Esophagus mucosa (tissue), 1 donor: ENCODE measurements around the gene ADAM10. TPM values are rescaled to one million over a fixed set of nuclear protein-coding genes. Genes with fewer than 3 reads are reported as not detected.

Experiments used
- ATAC-seq: fragments of 200-7000 bp; cut with Tn5 transposase; one replicate; pipeline ENCODE4 v1.9.1; 2020
- total RNA-seq: library from RNA; stranded (reverse); gene quantifications from one replicate; pipeline ENCODE4 v1.2.4, GENCODE V29; 2023
- donor health status: DM: yes; HTN: yes; CAD: no.

Gene ADAM10
- total RNA-seq, 1 donor from 2014 or later, result 79.3 TPM

DNA sequence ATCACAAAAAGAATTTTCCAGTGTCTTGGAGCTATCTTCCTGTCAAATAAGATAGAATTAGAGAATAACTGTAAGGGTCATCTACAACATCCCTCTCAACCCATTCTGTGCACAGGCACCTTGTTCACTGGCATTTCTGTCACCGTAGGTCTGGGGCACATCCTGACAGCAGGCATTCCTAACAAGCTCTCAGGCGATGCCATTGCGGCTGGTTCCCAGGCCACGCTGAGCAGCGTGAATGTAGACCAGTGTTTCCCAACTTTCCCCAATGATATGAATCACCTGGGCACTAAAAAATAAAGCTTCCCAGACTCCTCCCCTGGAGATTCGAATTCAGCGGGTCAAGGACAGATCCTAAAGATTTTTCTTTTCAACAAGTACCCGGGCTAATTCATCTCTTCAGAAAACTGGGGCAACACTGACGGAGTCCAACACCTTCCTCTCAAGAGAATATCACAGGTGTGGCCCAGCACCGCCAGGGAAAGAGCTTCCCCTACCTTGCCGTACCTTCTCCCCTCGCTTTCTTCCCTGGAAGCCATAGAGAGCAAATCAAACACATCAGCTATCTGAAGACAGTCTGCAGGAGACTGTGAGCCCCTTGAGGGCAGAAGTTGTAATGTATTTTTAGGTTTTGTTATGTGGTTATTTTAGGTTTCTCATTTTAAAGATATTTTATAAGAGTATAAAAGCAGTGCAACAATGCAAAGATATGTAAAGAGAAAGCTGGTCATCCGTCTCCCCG, 174.3 kb downstream of the ADAM10 start:
- no peak for ATAC-seq

DNA sequence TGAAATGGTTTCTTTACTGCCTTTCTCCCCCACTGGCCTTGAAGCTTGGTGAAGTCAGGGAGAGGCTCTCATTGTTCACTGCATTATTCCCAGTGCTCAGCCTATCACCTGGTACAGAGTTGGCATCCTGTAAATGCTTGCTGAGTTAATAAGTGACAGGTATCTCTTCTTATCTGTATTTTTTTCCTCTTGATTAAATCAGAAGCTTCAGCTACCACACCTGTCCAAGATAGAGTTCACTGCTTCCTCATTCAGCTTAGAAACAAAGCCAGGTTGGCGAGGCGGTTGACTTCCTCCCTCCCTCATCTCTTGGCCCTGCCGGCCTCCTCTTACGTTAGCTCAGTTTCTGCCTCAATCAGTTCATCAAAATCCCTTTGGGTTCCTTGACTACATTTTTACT, 174.9 kb downstream of the ADAM10 start:
- no peak for ATAC-seq

DNA sequence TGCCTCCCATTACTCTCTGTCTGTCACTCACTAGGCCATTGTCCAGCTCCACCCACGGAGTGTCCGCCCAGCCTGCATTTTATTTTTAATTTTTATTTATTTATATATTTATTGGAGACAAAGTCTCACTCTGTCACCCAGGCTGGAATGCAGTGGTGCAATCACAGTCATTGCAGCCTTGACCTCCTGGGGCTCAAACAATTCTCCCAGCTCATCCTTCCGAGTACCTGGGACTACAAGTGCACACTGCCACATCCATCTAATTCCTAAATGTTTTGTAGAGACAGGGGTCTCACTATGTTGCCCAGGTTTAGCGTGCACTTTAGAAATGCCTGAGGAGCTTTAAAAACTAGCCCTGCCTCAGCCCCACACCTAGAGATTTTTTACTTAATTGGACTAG, 176.2 kb downstream of the ADAM10 start:
- ATAC-seq, result no peak

DNA sequence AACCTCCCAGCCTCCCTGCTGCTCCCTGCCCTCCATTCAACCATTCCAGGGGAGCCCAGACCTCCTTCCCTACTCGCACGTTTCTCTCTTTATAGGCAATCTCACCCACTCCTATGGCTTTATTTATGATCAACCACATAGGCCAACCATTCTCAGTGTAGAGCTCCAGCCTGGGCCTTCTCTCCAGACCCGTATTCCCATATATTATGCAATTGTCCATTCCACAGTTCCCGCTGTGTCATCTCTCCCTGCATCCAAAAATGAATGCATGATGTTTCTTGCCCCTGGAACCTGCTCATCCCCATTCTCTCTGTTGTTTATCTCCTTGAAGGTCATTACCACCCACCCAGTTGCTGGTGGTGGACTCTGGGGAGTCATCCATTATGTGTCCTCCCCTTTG, 177.0 kb downstream of the ADAM10 start:
- no peak for ATAC-seq

GRCh38 chr15:58571491-58571890, 178.0 kb downstream of the ADAM10 start:
- ATAC-seq, result no peak

GRCh38 chr15:58569455-58569854, 180.1 kb downstream of the ADAM10 start:
- no peak for ATAC-seq

- peak; percentile 29 for ATAC-seq
Observed at GRCh38 chr15:58568157-58568571, 181.3 kb downstream of the ADAM10 start.

DNA sequence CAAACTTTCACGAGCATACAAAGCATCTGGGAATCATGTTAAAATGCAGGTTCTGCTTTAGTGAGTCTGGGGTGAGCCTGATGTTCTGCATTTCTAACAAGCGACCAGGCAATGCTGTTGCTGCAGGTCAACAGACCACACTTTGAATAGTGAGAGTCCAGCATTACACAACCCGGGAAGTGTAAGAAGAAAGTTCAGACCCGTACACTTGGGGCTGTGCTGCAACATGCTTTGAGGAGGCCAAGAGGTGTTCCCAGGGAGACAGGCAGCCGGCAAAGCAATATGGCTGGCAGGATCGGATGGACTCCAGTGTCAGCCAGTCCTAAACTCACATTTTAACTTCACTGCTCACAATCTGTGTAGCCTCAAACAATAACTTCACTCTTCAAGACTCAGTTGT, 183.5 kb downstream of the ADAM10 start:
- ATAC-seq, result no peak

DNA sequence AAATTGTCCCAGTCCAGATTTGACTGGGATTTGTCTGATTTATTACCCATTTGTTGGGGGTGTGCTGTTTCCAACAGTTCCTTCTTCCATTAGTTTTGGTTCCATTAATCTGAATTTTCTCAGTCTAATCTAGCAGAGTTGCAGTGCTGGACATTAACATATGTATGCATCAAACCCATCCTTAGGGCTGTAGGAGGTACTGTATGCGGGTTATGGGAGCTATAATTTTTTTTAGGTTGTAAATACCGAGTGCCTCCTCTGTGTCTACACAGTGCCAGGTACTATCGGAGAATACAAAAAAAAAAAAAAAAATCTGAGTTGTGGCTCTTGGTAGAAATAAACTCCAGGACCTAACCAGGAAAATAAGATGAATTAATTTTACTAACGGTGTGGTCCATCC, 183.9 kb downstream of the ADAM10 start:
- no peak for ATAC-seq

DNA sequence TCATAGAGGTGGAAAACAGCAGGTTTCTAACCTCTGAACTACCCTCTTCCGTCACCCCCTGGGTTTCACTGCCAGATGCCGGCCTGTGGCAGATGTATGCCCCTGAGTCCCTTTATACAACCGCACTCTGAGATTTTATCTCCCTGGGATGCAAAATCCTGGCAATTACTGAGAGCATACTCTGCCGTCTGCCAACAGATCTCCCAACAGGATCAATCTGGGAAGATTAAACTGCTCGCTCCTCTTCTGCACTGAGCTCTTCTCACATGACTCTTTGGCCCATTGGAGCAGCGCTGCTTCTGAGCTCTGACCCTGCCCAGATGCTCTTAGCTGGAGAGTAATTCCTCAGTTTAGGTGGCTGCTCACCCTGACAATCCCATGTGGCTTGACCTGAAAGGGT, 184.5 kb downstream of the ADAM10 start:
- no peak for ATAC-seq

- ATAC-seq, result no peak
Observed at GRCh38 chr15:58562135-58562534, 187.4 kb downstream of the ADAM10 start.

DNA sequence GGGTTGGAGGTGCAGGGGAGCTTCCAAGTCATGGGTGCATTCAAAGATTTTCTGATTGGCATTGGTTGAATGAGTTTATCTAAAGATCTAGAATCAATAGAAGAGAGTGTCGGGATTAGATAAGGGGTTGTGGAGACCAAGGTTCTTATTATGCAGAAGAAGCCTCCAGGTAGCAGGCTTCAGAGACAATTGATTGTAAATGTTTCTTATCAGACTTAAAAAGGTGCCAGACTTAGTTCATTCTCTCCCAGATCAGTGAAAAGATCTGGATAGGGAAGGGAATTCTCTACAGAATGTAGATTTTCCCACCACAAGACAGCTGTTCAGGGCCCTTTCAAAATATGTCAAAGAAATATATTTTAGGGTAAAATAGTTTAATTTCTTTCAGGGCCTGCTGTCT, 188.2 kb downstream of the ADAM10 start:
- no peak for ATAC-seq

DNA sequence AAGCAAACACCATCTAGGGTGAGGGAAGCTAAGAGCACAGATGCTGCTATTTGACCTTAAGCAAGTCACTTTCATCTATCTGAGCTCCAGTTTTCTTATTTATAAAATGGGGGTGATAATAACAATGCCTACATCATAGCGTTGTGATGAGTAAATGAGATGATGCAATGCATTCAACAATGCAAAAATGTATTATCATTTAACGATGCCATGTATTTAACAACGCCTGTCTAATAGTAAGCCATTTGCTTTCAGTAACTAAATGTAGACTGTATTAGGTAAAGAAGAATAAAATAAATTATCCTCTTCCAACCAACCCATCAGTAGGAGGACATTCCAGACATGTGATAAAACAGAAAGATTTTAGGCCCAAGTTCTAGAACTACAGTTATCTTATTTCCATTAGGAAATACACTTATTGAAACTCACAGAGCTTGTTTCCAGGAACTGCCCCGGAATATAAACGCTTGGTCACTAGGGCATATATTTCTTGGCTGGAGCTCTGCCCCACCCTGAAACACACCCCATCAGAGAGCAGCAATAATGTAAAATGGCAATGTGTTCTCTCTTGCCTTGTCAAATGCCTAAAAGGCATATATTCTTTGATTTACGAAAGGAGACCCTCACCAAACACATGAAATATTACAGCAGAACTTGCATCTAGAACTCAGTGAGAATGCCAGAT, 189.5 kb downstream of the ADAM10 start:
- no peak for ATAC-seq

GRCh38 chr15:58558777-58559176, 190.7 kb downstream of the ADAM10 start:
- no peak for ATAC-seq

- no peak for ATAC-seq
Observed at GRCh38 chr15:58556541-58556940, 193.0 kb downstream of the ADAM10 start.

DNA sequence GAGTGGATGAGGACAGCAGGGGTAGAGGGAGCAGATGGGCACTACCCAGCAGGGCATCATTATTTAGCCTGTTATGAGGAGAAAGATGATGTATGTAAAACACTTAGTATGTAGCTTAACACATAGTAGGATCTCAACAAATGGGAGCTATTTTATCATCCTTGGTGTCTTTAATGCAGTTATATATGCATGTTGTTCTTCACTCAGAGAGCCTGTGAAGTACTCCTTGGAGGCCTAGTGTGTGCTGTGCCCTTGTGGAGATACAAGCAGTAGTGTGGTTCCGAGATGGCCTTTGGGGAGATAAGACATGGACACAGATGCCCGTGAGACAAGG, 193.5 kb downstream of the ADAM10 start:
- ATAC-seq, result no peak

DNA sequence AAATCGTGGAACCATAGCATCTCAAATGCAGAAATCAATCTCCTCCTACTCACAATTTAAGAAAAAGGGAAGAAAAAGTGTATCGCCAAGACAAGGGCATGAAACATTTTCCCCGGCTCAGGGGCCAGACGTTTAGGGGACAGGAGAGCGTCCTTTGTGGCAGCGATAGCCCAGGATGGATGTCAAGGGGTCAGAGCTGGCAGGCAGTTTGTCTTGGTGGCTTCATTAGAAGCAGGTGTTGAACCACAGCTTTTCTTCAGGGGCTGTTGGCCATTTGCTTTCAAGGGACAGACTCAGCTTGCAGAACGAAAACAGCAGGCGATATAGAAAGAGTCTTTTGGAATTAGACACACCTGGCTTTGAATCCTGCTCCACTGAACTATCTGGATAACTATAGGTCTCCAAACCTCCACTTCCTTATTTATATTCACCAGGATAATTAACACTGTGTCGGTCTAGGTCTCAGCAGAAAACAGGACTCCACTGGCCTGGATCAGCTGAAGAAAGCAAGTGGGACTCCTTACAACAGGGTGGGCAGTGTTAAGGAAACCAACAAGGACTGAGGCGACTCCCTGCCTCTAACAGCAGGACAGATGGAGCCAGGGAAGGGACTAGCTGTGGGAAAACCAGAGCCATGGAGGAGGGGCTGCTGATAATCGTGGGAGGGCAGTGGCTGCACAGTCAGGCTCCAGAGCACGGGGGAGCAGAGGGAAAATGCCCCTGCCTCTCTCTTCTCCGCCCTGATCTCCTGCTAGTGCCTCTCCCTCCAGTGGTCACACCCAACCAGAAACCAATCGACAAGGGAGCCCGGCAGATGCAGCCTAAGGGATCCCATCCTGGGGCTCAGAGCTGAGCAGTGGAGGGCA, 194.1 kb downstream of the ADAM10 start:
- no peak for ATAC-seq

DNA sequence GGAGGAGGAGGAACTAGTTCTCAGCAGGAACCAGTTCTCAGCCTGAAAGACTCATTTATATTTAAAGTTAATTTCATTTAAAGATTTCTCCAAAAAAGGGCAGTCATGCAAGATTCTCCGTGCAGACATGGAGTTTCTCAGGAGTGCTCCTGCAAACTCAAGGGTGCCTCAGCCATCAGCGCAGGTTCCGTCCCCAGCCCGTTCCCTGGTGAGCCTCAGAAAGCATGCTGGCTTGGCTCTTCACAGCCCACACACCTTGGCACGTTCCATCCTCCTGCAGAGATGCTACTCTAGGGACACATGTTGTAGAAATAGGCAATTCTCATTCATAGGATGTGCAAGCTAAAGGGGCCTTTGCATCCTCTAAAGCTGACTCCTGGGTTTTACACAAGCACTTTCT, 194.7 kb downstream of the ADAM10 start:
- no peak for ATAC-seq

- no peak for ATAC-seq
Observed at GRCh38 chr15:58553365-58553918, 196.1 kb downstream of the ADAM10 start.

DNA sequence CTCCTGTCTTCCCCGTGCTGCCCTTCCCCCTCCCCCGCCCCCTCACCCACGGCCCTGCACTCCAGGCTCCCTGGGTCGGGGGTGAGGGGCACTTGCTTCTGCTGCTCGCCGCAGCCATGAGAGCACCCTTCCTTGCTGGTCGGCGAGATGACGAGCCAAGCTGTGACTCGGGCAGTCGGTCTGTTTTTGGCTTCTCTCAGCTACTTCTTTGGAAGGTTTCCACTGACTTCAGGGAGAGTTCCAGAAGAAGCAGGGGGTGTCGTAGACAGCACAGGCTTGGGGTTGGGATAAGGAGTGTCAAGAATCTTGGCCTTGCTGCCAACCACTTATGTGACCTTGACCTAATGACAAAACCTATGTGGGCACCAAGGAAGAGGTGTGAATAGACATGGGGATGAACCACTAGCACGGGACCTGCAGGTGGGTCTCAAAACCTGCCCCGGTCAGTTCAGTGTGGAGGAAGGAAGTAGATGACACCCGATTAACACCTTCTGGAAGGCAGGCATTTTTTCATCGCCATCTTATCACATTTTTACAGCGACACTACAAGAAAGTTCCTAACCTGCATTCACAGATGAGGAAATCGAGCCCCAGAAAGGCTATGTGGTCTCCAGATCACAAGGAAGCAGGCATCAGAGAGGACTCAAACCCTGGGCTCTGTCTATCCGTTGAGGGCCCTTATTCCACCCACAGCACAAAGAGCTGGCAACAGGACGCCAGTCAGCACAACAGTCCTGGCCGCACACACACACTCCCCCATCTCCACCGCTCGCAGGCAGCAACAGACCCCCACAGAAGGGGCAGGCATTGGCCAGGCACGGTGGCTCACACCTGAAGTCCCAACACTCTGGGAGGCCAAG, 196.8 kb downstream of the ADAM10 start:
- no peak for ATAC-seq

GRCh38 chr15:58551764-58552504, 197.6 kb downstream of the ADAM10 start:
- ATAC-seq, result peak; percentile 41
